Neuronal stem cell (in vitro differentiated cells): Measurements from ENCODE around the gene STOX2.

Experiments
- DNase-seq: peaks from one replicate; pipeline ENCODE4 v3.0.0-alpha.2; 2013; ENCODE audit warnings: low spot score
- H2AFZ ChIP-seq: one replicate; pipeline ENCODE4 v1.6.1; 2013; ENCODE audit warnings: mild to moderate bottlenecking, low read length, inconsistent platforms
- H2AK5ac ChIP-seq: 2 replicates; pipeline ENCODE4 v1.6.1; 2013; ENCODE audit warnings: low read depth, mild to moderate bottlenecking, inconsistent platforms, low read length, moderate library complexity, mixed read lengths
- H2BK120ac ChIP-seq: 2 replicates; pipeline ENCODE4 v1.6.1; 2013; ENCODE audit warnings: low read depth, mild to moderate bottlenecking, inconsistent platforms, low read length, moderate library complexity, mixed read lengths
- H2BK12ac ChIP-seq: one replicate; pipeline ENCODE4 v1.6.1; 2013; ENCODE audit warnings: low read length, inconsistent platforms
- H2BK15ac ChIP-seq: 2 replicates; pipeline ENCODE4 v1.6.1; 2013; ENCODE audit warnings: mild to moderate bottlenecking, low read length, inconsistent platforms, mixed read lengths
- H2BK5ac ChIP-seq: one replicate; pipeline ENCODE4 v1.6.1; 2013; ENCODE audit warnings: inconsistent platforms, mild to moderate bottlenecking, low read length, moderate library complexity
- H3K14ac ChIP-seq: one replicate; pipeline ENCODE4 v1.6.1; 2013; ENCODE audit warnings: low read length, inconsistent platforms
- H3K18ac ChIP-seq: 2 replicates; pipeline ENCODE4 v1.6.1; 2013; ENCODE audit warnings: low read length, inconsistent platforms
- H3K23ac ChIP-seq: 2 replicates; pipeline ENCODE4 v1.6.1; 2013; ENCODE audit warnings: low read depth, mild to moderate bottlenecking, mixed read lengths, low read length, inconsistent platforms; ENCODE audit not compliant: poor library complexity
- H3K27ac ChIP-seq: replicated peaks from 3 replicates; pipeline ENCODE4 v1.5.1; 2013; ENCODE audit warnings: low read length, inconsistent platforms
- H3K27me3 ChIP-seq, 3 experiments: 2 replicates each; pipeline ENCODE4 v1.6.1; 2013; ENCODE audit warnings: low read length in 3 of 3, mild to moderate bottlenecking in 2 of 3, inconsistent platforms in 1 of 3, low read depth in 1 of 3, mixed read lengths in 1 of 3, moderate library complexity in 1 of 3; ENCODE audit not compliant: control insufficient read depth in 3 of 3, insufficient read depth in 3 of 3
- H3K36me3 ChIP-seq, 2 donors: replicated peaks in 1 of 2; 2 replicates each; pipeline ENCODE4 v1.6.1; 2013; ENCODE audit warnings: low read length in 2 of 2; ENCODE audit not compliant: control insufficient read depth in 2 of 2, insufficient read depth in 2 of 2
- H3K4ac ChIP-seq: 2 replicates; pipeline ENCODE4 v1.6.1; 2013; ENCODE audit warnings: inconsistent platforms, mild to moderate bottlenecking, low read length, moderate library complexity
- H3K4me1 ChIP-seq, 2 donors: 1 replicate in 1 of 2; 2 replicates in 1 of 2; pipeline ENCODE4 v1.6.1; 2013; ENCODE audit warnings: low read length in 2 of 2, low read depth in 1 of 2; ENCODE audit not compliant: control insufficient read depth in 2 of 2, insufficient read depth in 1 of 2
- H3K4me2 ChIP-seq: one replicate; pipeline ENCODE4 v1.6.1; 2013; ENCODE audit warnings: mild to moderate bottlenecking, low read length, inconsistent platforms; ENCODE audit not compliant: insufficient read depth, poor library complexity, severe bottlenecking
- H3K4me3 ChIP-seq, 2 donors: 2 replicates each; pipeline ENCODE4 v1.5.1; 2013; ENCODE audit warnings: low read length in 2 of 2, mild to moderate bottlenecking in 2 of 2, inconsistent platforms in 1 of 2, moderate library complexity in 1 of 2
- H3K79me1 ChIP-seq: one replicate; pipeline ENCODE4 v1.6.1; 2013; ENCODE audit warnings: low read depth, mild to moderate bottlenecking, inconsistent platforms, low read length, moderate library complexity
- H3K9ac ChIP-seq: one replicate; pipeline ENCODE4 v1.6.1; 2013; ENCODE audit warnings: mild to moderate bottlenecking, low read depth, low read length, inconsistent platforms; ENCODE audit not compliant: poor library complexity
- H3K9me3 ChIP-seq, 2 donors: replicated peaks in 1 of 2; 2 replicates each; pipeline versions ENCODE3 to v1.6.1; 2013; ENCODE audit warnings: low read length in 2 of 2, mild to moderate bottlenecking in 2 of 2, inconsistent platforms in 1 of 2, low read depth in 1 of 2, mixed read lengths in 1 of 2, moderate library complexity in 1 of 2; ENCODE audit not compliant: control insufficient read depth in 2 of 2, insufficient read depth in 1 of 2
- H4K8ac ChIP-seq: one replicate; pipeline ENCODE4 v1.6.1; 2013; ENCODE audit warnings: low read depth, mild to moderate bottlenecking, inconsistent platforms, low read length, moderate library complexity
- H4K91ac ChIP-seq: one replicate; pipeline ENCODE4 v1.6.1; 2013; ENCODE audit warnings: low read length, low read depth, mild to moderate bottlenecking, inconsistent platforms; ENCODE audit not compliant: poor library complexity
- WGBS, 2 donors: extraction: QIAGEN DNeasy Blood & Tissue Kit; methylation state at CpG; one replicate each; pipeline ENCODE4 v1.1.7; 2013; ENCODE audit warnings: missing lambda C conversion rate in 2 of 2, mixed read lengths in 1 of 2; ENCODE audit not compliant: insufficient read length in 2 of 2, insufficient replicate concordance in 1 of 2; ENCODE audit errors: extremely low coverage in 2 of 2; 5-methylcytosine and 5-hydroxymethylcytosine counted together

STOX2 gene

DNA sequence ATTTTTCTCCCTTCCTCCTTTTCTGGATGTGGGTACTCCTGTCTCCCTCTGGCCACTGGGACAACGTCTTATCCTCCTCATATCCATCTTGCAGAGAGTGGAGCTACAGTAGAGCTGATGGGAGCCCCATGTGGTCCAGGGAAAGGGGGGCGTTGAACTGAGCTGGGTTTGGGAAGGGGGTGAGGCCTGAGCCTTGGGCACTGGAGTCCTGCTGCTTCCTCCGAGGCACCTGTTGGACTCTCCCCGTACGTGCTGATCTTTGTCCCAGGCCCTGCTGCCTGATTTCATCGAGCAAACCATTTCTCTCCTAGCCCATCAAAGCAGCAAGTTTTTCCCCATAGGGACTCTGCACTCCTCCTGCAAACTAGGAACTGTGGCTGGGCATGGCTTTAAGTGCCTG is 94.3 kb downstream of the STOX2 start:
- H2BK15ac ChIP-seq, result no peak overlapping the region
- no peak overlapping the region for H2AFZ ChIP-seq
- no peak overlapping the region for H3K14ac ChIP-seq
- H3K23ac ChIP-seq, result no peak overlapping the region
- no peak overlapping the region for H2BK5ac ChIP-seq
- no peak for DNase-seq
- no peak overlapping the region for H4K91ac ChIP-seq
- no peak overlapping the region for H3K4me2 ChIP-seq
- H3K27ac ChIP-seq, result no peak overlapping the region
- no peak overlapping the region for H3K4me3 ChIP-seq
- H3K36me3 ChIP-seq, result peaks cover 5 to 35% of the 10 kb centered on the region in 2 donors
- peak overlapping the region; percentile 68 for H3K18ac ChIP-seq
- H3K9ac ChIP-seq, result no peak overlapping the region
- WGBS, 2 donors, result no CpG with 5 or more reads among the region's 6 CpGs
- H2BK12ac ChIP-seq, result no peak overlapping the region
- no peaks in the 10 kb centered on the region for H3K4me1 ChIP-seq
- no peak overlapping the region for H2AK5ac ChIP-seq
- H4K8ac ChIP-seq, result no peak overlapping the region
- no peak overlapping the region for H2BK120ac ChIP-seq
- no peaks in the 10 kb centered on the region for H3K27me3 ChIP-seq
- no peak overlapping the region for H3K4ac ChIP-seq
- H3K9me3 ChIP-seq, result peaks cover 3 to 5% of the 10 kb centered on the region in 2 donors
- no peaks in the 10 kb centered on the region for H3K79me1 ChIP-seq

DNA sequence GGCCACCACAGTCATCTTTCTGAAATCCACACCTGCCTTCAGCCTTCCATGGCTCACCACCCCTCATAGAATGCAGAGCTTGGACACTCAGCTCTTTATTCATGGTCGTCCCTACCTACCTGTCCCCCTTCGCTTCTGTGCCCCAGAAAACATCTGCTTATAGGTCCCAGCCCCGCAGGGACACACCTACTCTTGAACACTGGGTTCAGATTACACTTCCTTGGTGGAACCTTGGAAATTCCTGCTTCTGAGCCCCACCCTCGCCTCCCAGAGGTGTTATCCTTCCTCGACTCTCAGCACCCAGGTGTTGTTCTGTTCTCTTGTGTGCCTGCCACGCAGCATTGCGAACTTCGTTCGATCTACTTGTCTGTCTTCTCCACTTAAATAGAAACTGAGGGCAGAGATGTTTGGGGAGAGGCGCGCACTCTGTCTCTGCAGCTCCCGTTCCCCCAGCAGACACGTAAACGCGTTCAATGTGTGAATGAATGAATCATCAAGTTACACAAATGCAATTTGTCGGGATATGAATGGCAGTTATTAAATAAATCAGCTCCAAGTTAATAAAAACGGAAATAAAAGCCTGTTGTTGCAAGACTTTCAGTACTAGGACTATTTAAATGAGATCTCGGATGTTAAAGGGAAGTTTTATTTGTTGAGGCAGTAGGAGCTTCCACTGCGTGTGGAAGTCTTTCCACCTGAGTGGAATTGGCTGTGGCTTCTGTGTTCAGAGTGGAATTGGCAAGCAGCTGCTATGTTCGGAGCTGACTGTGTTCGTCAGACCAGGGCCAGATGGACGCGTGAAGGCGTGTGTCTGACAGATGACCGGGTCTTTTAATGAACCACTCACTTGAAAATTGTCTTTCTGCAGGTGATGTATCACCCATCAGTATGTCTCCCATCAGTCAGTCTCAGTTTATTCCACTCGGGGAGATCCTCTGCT is 95.6 kb downstream of the STOX2 start:
- no CpG with 5 or more reads among the region's 26 CpGs for WGBS, 2 donors
- H3K27ac ChIP-seq, result no peak overlapping the region
- H3K4ac ChIP-seq, result no peak overlapping the region
- no peaks in the 10 kb centered on the region for H3K79me1 ChIP-seq
- H2AK5ac ChIP-seq, result no peak overlapping the region
- no peaks in the 10 kb centered on the region for H3K4me1 ChIP-seq
- no peak for DNase-seq
- H3K4me3 ChIP-seq, result no peak overlapping the region
- no peak overlapping the region for H3K14ac ChIP-seq
- peaks cover 5 to 48% of the 10 kb centered on the region in 2 donors for H3K36me3 ChIP-seq
- no peak overlapping the region for H2BK120ac ChIP-seq
- H2BK12ac ChIP-seq, result no peak overlapping the region
- H3K27me3 ChIP-seq, result no peaks in the 10 kb centered on the region
- no peak overlapping the region for H4K8ac ChIP-seq
- no peak overlapping the region for H3K23ac ChIP-seq
- no peak overlapping the region for H2BK5ac ChIP-seq
- H2AFZ ChIP-seq, result no peak overlapping the region
- no peak overlapping the region for H4K91ac ChIP-seq
- peaks cover 3 to 5% of the 10 kb centered on the region in 2 donors for H3K9me3 ChIP-seq
- H3K9ac ChIP-seq, result no peak overlapping the region
- no peak overlapping the region for H3K18ac ChIP-seq
- no peak overlapping the region for H2BK15ac ChIP-seq
- H3K4me2 ChIP-seq, result no peak overlapping the region

- no peak for DNase-seq
- H3K14ac ChIP-seq, result no peak overlapping the region
- H3K27me3 ChIP-seq, result peaks cover 0 to 2% (median 0%) of the 10 kb centered on the region in 3 experiments
- no peak overlapping the region for H4K8ac ChIP-seq
- H3K4me3 ChIP-seq, result no peak overlapping the region
- H2BK15ac ChIP-seq, result no peak overlapping the region
- no peaks in the 10 kb centered on the region for H3K79me1 ChIP-seq
- H3K23ac ChIP-seq, result no peak overlapping the region
- no peak overlapping the region for H2AFZ ChIP-seq
- H3K18ac ChIP-seq, result no peak overlapping the region
- H3K4ac ChIP-seq, result no peak overlapping the region
- no peak overlapping the region for H2BK12ac ChIP-seq
- no peak overlapping the region for H2BK120ac ChIP-seq
- H4K91ac ChIP-seq, result no peak overlapping the region
- no peaks in the 10 kb centered on the region for H3K4me1 ChIP-seq
- H2BK5ac ChIP-seq, result no peak overlapping the region
- WGBS, 2 donors, result no CpG with 5 or more reads among the region's 4 CpGs
- H3K4me2 ChIP-seq, result no peak overlapping the region
- peaks cover 5 to 12% of the 10 kb centered on the region in 2 donors for H3K9me3 ChIP-seq
- H3K27ac ChIP-seq, result no peak overlapping the region
- no peak overlapping the region for H2AK5ac ChIP-seq
- peaks cover 5 to 69% of the 10 kb centered on the region in 2 donors for H3K36me3 ChIP-seq
- H3K9ac ChIP-seq, result no peak overlapping the region
Observed at GRCh38 chr4:184003433-184003832, 98.3 kb downstream of the STOX2 start.

DNA sequence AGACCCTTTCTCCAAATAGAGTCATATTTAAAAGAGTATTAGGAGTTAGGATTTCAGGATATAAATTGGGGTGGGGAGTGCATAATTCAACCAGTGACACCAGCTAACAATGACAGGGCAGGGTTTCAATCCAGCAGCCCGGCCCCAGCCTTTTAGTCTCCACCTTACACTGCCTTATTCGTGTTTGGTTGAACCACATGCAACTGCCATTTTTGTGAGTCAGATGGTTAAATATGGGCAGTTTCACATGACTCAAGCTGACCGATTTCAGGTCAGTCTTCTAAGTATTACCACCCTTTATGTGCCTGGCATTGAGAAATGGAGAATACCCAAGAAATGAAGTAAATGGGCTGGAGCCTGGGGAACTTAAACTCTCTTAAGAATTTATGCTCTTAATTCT is 102.8 kb downstream of the STOX2 start:
- Histone ChIP-seq H3K23ac (no peak overlapping the region), H4K91ac (no peak overlapping the region), H2BK15ac (no peak overlapping the region), H3K79me1 (no peaks in the 10 kb centered on the region), H2AK5ac (no peak overlapping the region), H3K4me2 (no peak overlapping the region), H3K9ac (no peak overlapping the region), H3K4ac (no peak overlapping the region), H3K9me3 (peaks cover 7 to 28% of the 10 kb centered on the region in 2 donors), H2AFZ (no peak overlapping the region), H3K27ac (no peak overlapping the region), H3K27me3 (peaks cover 0 to 2% (median 0%) of the 10 kb centered on the region in 3 experiments), H3K18ac (no peak overlapping the region), H3K4me1 (peaks cover 0 to 5% of the 10 kb centered on the region in 2 donors), H3K14ac (no peak overlapping the region), H3K36me3 (peaks cover 21 to 86% of the 10 kb centered on the region in 2 donors), H4K8ac (no peak overlapping the region), H2BK120ac (no peak overlapping the region), H3K4me3 (no peak overlapping the region), H2BK12ac (no peak overlapping the region), H2BK5ac (no peak overlapping the region)
- DNase-seq, result no peak
- no CpG with 5 or more reads among the region's 3 CpGs for WGBS, 2 donors
